Measurements from ENCODE around the gene MRPL17. TPM values are rescaled to one million over a fixed set of nuclear protein-coding genes. Genes with fewer than 3 reads are reported as not detected.

The MRPL17 gene
- total and polyA plus RNA-seq, 10 of the 15 experiments (the other 5 are each of a cell fraction or from before 2014, with no cell fraction given), result 60.3 to 171 (median 94.8) TPM

- TF ChIP-seq SREBF2 (IDR thresholded peaks at IDR 0.05; ENCODE audit: low read length), result no peak
Observed at GRCh38 chr11:6653656-6654055, 29.5 kb downstream of the MRPL17 start (continued).

- POLR2A ChIA-PET, result no interaction called here
- Histone ChIP-seq H3K79me2 (ENCODE audit: control insufficient read depth, insufficient read depth, low read length) (no peaks in the 10 kb centered on the region), H3K9ac (ENCODE audit: control insufficient read depth, insufficient read depth, low read length) (no peak overlapping the region), H3K27me3 (replicated peaks in 1 of 2; ENCODE audit: control insufficient read depth in 2 of 2, insufficient read depth in 2 of 2, low read length in 1 of 2) (peaks cover 4% of the 10 kb centered on the region in 2 experiments), H3K36me3 (ENCODE audit: control insufficient read depth in 2 of 2, insufficient read depth in 2 of 2, low read length in 1 of 2) (no peaks in the 10 kb centered on the region), H4K20me1 (ENCODE audit: control insufficient read depth, insufficient read depth) (no peaks in the 10 kb centered on the region), H3K27ac (ENCODE audit: control insufficient read depth, insufficient read depth) (no peak overlapping the region), H3K4me3 (no peak overlapping the region), H3K4me2 (ENCODE audit: control insufficient read depth, insufficient read depth) (no peak overlapping the region), H3K4me1 (ENCODE audit: control insufficient read depth, insufficient read depth, low read length) (no peaks in the 10 kb centered on the region), H3K9me3 (replicated peaks; ENCODE audit: control insufficient read depth, insufficient read depth, low read length) (no peaks in the 10 kb centered on the region), H2AFZ (ENCODE audit: control insufficient read depth, low read depth, low read length) (no peak overlapping the region)
- 64% methylated on average over 1 of the region's 1 CpG for WGBS (ENCODE audit: insufficient coverage, insufficient replicate concordance, low lambda C conversion rate, missing lambda C conversion rate)
- SMC1A ChIA-PET (ENCODE audit: uncharacterized antibody, unreplicated experiment), result interaction anchor here (1.4 kb wide), 2 partner anchors 11 to 17 kb away, joined by 3 read pairs; no protein-coding TSS in a partner anchor
- intact Hi-C loops (cut with micrococcal nuclease; ENCODE audit: unreplicated experiment), result no loop called here
- DNase-seq (ENCODE audit: low read depth, low spot score), result no peak
- CTCF ChIA-PET, result no interaction called here
- RAD21 ChIA-PET (ENCODE audit: unreplicated experiment), result interaction anchor here (0.6 kb wide), 1 partner anchor 104 kb away, joined by 3 read pairs; no protein-coding TSS in a partner anchor
- no peak for ATAC-seq
- in situ Hi-C loops (cut with MboI), result no loop called here
- FAIRE-seq, result no peak
- BruUV-seq (replicated peaks), result no TSS peak
- TF ChIP-seq BHLHE40 (IDR thresholded peaks at IDR 0.05; ENCODE audit: borderline replicate concordance in 1 of 2, low read depth in 2 of 2, low read length in 1 of 2) (no peak), PAX8 (IDR thresholded peaks at IDR 0.05) (no peak), CHD2 (IDR thresholded peaks at IDR 0.05; ENCODE audit: borderline replicate concordance, low read depth, low read length) (no peak), E2F4 (IDR thresholded peaks at IDR 0.05; ENCODE audit: low read depth, low read length) (no peak), TAF1 (IDR thresholded peaks at IDR 0.05; ENCODE audit: borderline replicate concordance, low read depth, low read length) (no peak), TBL1XR1 (IDR thresholded peaks at IDR 0.05; ENCODE audit: low read depth, low read length) (no peak), ZNF622 (IDR thresholded peaks at IDR 0.05) (no peak), YBX1 (IDR thresholded peaks at IDR 0.05) (no peak), ETV6 (conservative IDR thresholded peaks at IDR 0.05 in 1 of 2, IDR thresholded peaks at IDR 0.05 in 1 of 2; ENCODE audit: borderline replicate concordance in 1 of 2, low read depth in 1 of 2) (no peak), ZBTB4 (CRISPR knock-in tag; IDR thresholded peaks at IDR 0.05) (no peak), MYC (IDR thresholded peaks at IDR 0.05; ENCODE audit: insufficient read depth, insufficient read length, insufficient replicate concordance, low read length, severe bottlenecking) (no peak), STAT3 (IDR thresholded peaks at IDR 0.05; ENCODE audit: low read depth, low read length) (no peak), SUPT20H (IDR thresholded peaks at IDR 0.05; ENCODE audit: borderline replicate concordance, control insufficient read depth, low read depth, low read length) (no peak)
Observed at GRCh38 chr11:6653097-6653496, 30.0 kb downstream of the MRPL17 start.

Measured in GM12878 (cell line).